Gastroesophageal sphincter (tissue), 4 donors: Measurements from ENCODE around the gene MVB12B. TPM values are rescaled to one million over a fixed set of nuclear protein-coding genes. Genes with fewer than 3 reads are reported as not detected.

ENCODE experiments used
- ATAC-seq: fragments of 150-250 bp; one replicate; pipeline ENCODE4 v1.9.1; 2016; ENCODE audit warnings: mild to moderate bottlenecking, moderate library complexity
- H3K27ac ChIP-seq, 4 donors: fragments of 200-600 bp; sonication (generic) in 3 of 4; 1 replicate in 3 of 4; 2 replicates in 1 of 4; pipeline ENCODE4 v1.5.1; 2016 to 2019
- H3K27me3 ChIP-seq: fragments of 200-600 bp; sonication (generic); one replicate; pipeline ENCODE4 v1.5.1; 2019
- H3K36me3 ChIP-seq, 2 donors: fragments of 200-600 bp; sonication (generic); one replicate each; pipeline ENCODE4 v1.5.1; 2019; ENCODE audit warnings: control low read depth in 1 of 2
- H3K4me1 ChIP-seq, 3 donors: fragments of 200-600 bp; sonication (generic); 1 replicate in 2 of 3; 2 replicates in 1 of 3; pipeline ENCODE4 v1.5.1; 2016 to 2019; ENCODE audit warnings: control low read depth in 2 of 3
- H3K4me3 ChIP-seq, 2 donors: fragments of 200-600 bp; sonication (generic); one replicate each; pipeline ENCODE4 v1.5.1; 2019; ENCODE audit warnings: mild to moderate bottlenecking in 1 of 2, moderate library complexity in 1 of 2
- H3K9me3 ChIP-seq, 3 donors: fragments of 200-600 bp; sonication (generic); one replicate each; pipeline ENCODE4 v1.5.1; 2017 to 2019; ENCODE audit warnings: control low read depth in 2 of 3
- EP300 ChIP-seq: sonication (generic); formaldehyde crosslinking; IDR thresholded peaks from one replicate; pipeline ENCODE4 v1.6.1; 2017; ENCODE audit warnings: antibody characterized with exemption, mild to moderate bottlenecking
- POLR2A ChIP-seq, 2 donors: fragments of 450-650 bp; IDR thresholded peaks; one replicate each; pipeline ENCODE4 v1.6.1; 2017; ENCODE audit warnings: antibody characterized with exemption in 2 of 2, mild to moderate bottlenecking in 2 of 2, moderate library complexity in 1 of 2
- POLR2AphosphoS5 ChIP-seq: sonication (generic); formaldehyde crosslinking; IDR thresholded peaks from one replicate; pipeline ENCODE4 v1.6.1; 2017; ENCODE audit warnings: antibody characterized with exemption
- WGBS, 2 donors: methylation state at CpG; one replicate each; pipeline ENCODE4 v1.1.5; 2018; ENCODE audit warnings: low coverage in 1 of 2; 5-methylcytosine and 5-hydroxymethylcytosine counted together
- total RNA-seq, 4 donors: library from RNA; depleted of rRNA; stranded (reverse); fragments of >200 nt; gene quantifications; one replicate each; pipeline ENCODE4 v1.1.0, GENCODE V29; 2016
- TF ChIP-seq, protein P1 (sequence below), 4 experiments: fragments of 200-600 bp in 2 of 4; fragments of 450-650 bp in 2 of 4; sonication (generic) in 1 of 4; IDR thresholded peaks; one replicate each; pipeline ENCODE4 v1.5.1; 2017 to 2019; ENCODE audit warnings: antibody characterized with exemption in 4 of 4, mild to moderate bottlenecking in 2 of 4, moderate library complexity in 2 of 4

Gene MVB12B
- total RNA-seq, 4 donors from 2014 or later: 12.0 to 25.2 (median 15.9) TPM

GRCh38 chr9:126488881-126489404 lies 162.3 kb downstream of the MVB12B start:
- Histone ChIP-seq H3K4me1 (peaks cover 0 to 5% (median 0%) of the 10 kb centered on the region in 3 donors), H3K9me3 (no peaks in the 10 kb centered on the region), H3K27me3 (no peaks in the 10 kb centered on the region), H3K4me3 (no peak overlapping the region), H3K36me3 (peaks cover 0 to 31% of the 10 kb centered on the region in 2 donors), H3K27ac (no peak overlapping the region)
- WGBS, 2 donors: no CpG with 5 or more reads among the region's 8 CpGs
- TF ChIP-seq POLR2AphosphoS5: no peak
- TF ChIP-seq, protein P1, sequence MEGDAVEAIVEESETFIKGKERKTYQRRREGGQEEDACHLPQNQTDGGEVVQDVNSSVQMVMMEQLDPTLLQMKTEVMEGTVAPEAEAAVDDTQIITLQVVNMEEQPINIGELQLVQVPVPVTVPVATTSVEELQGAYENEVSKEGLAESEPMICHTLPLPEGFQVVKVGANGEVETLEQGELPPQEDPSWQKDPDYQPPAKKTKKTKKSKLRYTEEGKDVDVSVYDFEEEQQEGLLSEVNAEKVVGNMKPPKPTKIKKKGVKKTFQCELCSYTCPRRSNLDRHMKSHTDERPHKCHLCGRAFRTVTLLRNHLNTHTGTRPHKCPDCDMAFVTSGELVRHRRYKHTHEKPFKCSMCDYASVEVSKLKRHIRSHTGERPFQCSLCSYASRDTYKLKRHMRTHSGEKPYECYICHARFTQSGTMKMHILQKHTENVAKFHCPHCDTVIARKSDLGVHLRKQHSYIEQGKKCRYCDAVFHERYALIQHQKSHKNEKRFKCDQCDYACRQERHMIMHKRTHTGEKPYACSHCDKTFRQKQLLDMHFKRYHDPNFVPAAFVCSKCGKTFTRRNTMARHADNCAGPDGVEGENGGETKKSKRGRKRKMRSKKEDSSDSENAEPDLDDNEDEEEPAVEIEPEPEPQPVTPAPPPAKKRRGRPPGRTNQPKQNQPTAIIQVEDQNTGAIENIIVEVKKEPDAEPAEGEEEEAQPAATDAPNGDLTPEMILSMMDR (IDR thresholded peaks at IDR 0.05): no peak
- TF ChIP-seq POLR2A (IDR thresholded peaks at IDR 0.05): no peak
- TF ChIP-seq EP300: no peak
- peak; percentile 20 for ATAC-seq

DNA sequence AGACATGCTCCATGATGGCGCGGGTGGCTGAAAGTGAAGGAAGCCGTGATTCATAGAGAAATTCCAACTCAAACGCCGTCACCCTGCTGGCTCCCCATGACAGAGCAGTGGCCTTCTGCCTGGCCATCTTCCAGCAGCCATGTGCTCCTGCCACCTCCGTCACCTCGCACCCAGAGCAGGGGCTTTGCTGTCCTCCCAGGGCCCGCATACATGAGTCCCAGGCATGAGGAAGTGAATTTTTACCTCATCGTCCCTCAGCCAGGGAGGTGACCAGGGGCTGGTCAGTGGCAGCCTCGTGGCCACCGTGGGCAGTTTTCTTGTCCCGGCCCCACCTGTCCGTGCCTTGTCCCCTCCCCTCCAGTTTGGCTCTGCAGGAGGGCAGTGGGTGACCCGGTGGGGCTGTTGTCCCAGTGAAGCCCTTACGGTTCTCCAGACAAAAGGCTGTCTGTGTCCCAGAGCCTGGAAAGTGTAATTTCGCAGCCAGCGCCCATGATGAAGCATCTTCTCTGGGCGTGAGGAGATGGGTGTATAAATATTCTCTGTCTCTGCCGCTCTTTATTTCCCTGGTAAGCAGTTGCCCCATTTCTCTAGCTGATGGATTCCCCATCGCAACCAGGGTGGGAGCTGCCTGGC lies 163.1 kb downstream of the MVB12B start:
- Histone ChIP-seq H3K9me3 (no peaks in the 10 kb centered on the region), H3K27me3 (no peaks in the 10 kb centered on the region), H3K4me1 (peaks cover 0 to 5% (median 0%) of the 10 kb centered on the region in 3 donors), H3K4me3 (no peak overlapping the region), H3K36me3 (peaks cover 0 to 33% of the 10 kb centered on the region in 2 donors), H3K27ac (no peak overlapping the region)
- ATAC-seq: no peak
- no peak for TF ChIP-seq POLR2A (IDR thresholded peaks at IDR 0.05)
- TF ChIP-seq EP300: no peak
- TF ChIP-seq, protein P1 (IDR thresholded peaks at IDR 0.05): no peak
- no peak for TF ChIP-seq POLR2AphosphoS5
- 80 to 83% methylated on average over 1 to 12 of the region's 20 CpGs for WGBS, 2 donors

- Histone ChIP-seq H3K27me3 (no peaks in the 10 kb centered on the region), H3K36me3 (peaks cover 0 to 35% of the 10 kb centered on the region in 2 donors), H3K9me3 (no peaks in the 10 kb centered on the region), H3K4me3 (no peak overlapping the region), H3K27ac (no peak overlapping the region), H3K4me1 (peaks cover 0 to 5% (median 0%) of the 10 kb centered on the region in 3 donors)
- ATAC-seq: no peak
- 80 to 96% methylated on average over 4 to 12 of the region's 19 CpGs for WGBS, 2 donors
- TF ChIP-seq, protein P1 (IDR thresholded peaks at IDR 0.05): no peak
- no peak for TF ChIP-seq POLR2AphosphoS5
- no peak for TF ChIP-seq EP300
- TF ChIP-seq POLR2A (IDR thresholded peaks at IDR 0.05): no peak
Observed at GRCh38 chr9:126490214-126490631, 163.6 kb downstream of the MVB12B start.

DNA sequence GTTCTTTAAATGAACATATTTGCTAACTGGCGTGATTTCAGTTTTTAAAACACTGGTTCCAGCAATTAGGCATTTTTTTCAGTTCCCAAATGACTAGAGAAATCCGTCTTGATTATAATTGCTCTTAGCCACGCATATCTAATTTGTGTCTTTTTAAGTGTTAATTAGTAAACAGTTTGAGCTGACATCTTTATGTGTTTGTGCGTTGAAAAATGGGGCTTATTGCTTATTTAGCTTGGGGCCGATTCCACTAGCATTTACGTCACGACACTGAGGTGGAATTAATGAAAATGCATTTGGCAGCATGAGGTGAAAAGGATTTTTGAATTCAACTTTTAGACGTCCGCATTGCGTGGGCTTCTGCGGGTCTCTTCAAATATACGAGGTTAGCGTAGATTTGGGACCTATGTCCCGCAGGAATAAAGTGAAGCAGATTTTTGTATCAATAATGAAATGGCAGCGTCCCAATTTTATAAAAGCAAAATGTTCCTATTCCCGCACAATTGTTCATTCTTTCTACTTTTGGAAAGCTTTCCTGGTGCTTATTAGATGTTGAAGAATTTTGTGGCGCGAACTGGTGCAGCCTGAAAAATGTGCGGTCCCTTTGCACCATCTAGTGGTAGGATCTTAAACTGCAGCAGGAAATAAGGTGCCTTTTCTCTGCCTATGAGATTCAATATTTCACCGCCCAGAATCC lies 164.4 kb downstream of the MVB12B start:
- peaks cover 0 to 5% (median 0%) of the 10 kb centered on the region in 3 donors for H3K4me1 ChIP-seq
- H3K9me3 ChIP-seq: no peaks in the 10 kb centered on the region
- 52 to 58% methylated on average over 20 of the region's 20 CpGs for WGBS, 2 donors
- H3K4me3 ChIP-seq: no peak overlapping the region
- TF ChIP-seq POLR2AphosphoS5 (no peak), EP300 (no peak), POLR2A (IDR thresholded peaks at IDR 0.05) (no peak)
- TF ChIP-seq, protein P1 (IDR thresholded peaks at IDR 0.05): peak; percentile 84 to 98 (median 96)
- no peak for ATAC-seq
- peaks cover 0 to 28% of the 10 kb centered on the region in 2 donors for H3K36me3 ChIP-seq
- H3K27ac ChIP-seq: no peak overlapping the region
- H3K27me3 ChIP-seq: no peaks in the 10 kb centered on the region
